ENCODE results near the gene ACSM5. TPM values are rescaled to one million over a fixed set of nuclear protein-coding genes. Genes with fewer than 3 reads are reported as not detected.

Gene ACSM5
- total RNA-seq, 1 donor, result not detected

DNA sequence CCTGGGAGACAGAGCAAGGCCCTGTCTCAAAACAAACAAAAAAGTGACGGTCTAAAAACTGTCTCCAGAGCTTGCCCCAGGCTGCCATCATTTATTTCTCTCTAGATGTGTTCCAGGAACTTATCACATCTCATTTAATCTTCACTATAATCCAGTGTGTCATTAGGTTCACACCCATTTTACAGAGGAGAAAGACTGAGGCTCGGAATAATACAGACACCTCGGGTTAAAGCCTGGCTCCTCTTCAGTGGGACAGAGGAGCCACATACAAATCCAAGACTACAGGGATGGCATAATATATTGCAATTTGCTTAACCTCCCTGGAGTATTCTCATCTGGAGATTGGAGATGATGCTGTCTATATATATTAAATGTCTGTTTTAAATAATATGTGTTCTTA lies 10.7 kb upstream of the ACSM5 start:
- TF ChIP-seq, protein P1, sequence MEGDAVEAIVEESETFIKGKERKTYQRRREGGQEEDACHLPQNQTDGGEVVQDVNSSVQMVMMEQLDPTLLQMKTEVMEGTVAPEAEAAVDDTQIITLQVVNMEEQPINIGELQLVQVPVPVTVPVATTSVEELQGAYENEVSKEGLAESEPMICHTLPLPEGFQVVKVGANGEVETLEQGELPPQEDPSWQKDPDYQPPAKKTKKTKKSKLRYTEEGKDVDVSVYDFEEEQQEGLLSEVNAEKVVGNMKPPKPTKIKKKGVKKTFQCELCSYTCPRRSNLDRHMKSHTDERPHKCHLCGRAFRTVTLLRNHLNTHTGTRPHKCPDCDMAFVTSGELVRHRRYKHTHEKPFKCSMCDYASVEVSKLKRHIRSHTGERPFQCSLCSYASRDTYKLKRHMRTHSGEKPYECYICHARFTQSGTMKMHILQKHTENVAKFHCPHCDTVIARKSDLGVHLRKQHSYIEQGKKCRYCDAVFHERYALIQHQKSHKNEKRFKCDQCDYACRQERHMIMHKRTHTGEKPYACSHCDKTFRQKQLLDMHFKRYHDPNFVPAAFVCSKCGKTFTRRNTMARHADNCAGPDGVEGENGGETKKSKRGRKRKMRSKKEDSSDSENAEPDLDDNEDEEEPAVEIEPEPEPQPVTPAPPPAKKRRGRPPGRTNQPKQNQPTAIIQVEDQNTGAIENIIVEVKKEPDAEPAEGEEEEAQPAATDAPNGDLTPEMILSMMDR (IDR thresholded peaks at IDR 0.05; ENCODE audit: insufficient read depth, low read depth, low read length), result no peak
- no peak for DNase-seq (ENCODE audit: low read depth)
- no peak overlapping the region for H3K4me3 ChIP-seq (ENCODE audit: low read depth, low read length)

DNA sequence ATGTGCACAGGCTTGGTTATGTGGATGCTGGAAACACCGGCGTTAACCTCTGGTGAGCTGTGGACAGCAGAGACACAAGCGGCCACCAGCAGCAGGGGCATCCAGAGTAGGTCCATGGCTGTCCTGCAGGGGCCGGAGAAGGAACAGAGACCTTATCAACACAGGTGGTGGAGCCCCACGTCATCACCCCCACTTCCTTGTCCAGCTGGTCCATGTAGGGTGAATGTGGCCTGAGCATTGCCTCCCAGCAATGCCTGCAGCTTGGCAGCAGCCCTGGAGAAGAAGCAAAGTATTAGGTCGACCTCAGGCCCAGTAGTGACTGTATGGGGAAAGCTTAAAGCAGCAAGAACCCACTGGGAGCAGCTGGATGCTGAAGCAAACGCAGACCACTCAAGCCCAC lies 10.1 kb upstream of the ACSM5 start:
- no peak overlapping the region for H3K4me3 ChIP-seq (ENCODE audit: low read depth, low read length)
- DNase-seq (ENCODE audit: low read depth), result no peak
- TF ChIP-seq, protein P1 (IDR thresholded peaks at IDR 0.05; ENCODE audit: insufficient read depth, low read depth, low read length), result no peak

DNA sequence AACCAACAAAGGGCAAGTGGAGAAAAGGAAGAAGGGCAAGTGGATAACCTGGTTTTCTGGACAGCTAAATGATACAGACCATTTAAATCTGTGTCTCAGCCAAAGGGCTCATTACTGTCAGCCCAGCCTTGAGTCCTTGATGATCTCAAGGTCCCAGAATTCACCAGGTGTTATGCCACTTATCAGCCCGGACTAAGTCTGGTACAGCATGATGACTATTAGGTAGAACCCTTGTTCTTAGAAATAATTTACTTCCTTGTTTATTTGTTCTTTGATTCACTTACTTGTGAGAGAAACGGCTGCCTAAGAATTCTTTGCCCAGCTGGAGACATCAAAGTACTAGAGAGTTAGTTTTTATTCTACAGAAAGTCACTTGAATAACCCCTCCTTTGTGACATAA lies 8.3 kb upstream of the ACSM5 start:
- TF ChIP-seq, protein P1 (IDR thresholded peaks at IDR 0.05; ENCODE audit: insufficient read depth, low read depth, low read length), result no peak
- no peak for DNase-seq (ENCODE audit: low read depth)
- no peak overlapping the region for H3K4me3 ChIP-seq (ENCODE audit: low read depth, low read length)

DNA sequence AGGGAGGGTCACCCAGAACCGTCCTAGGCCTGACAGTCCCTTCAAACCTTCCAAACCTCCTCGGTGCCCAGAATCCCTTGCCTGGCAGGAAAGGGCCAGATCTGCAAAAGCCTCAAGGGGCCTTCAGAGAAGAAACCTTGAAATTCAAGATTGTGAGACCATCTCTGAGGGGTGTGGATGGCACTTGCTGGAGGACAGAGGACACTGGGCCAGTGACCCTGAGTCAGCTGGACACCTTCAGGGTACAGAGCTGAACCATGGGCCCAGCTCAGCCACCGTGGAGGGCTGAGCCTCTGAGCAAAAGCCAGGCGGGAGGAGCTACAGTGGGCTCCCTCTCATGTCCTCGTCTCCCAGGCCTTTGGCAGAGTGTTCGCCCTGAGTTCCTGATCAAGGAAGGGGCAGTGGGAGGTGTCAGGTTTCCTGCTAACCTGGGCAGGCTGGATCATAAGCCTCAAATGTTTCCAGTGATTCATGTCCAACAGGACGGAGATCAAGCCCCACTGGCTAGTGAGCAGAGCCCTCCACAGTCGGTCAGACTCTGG lies 7.8 kb upstream of the ACSM5 start:
- TF ChIP-seq, protein P1 (IDR thresholded peaks at IDR 0.05; ENCODE audit: insufficient read depth, low read depth, low read length), result no peak
- H3K4me3 ChIP-seq (ENCODE audit: low read depth, low read length), result no peak overlapping the region
- DNase-seq (ENCODE audit: low read depth), result no peak

DNA sequence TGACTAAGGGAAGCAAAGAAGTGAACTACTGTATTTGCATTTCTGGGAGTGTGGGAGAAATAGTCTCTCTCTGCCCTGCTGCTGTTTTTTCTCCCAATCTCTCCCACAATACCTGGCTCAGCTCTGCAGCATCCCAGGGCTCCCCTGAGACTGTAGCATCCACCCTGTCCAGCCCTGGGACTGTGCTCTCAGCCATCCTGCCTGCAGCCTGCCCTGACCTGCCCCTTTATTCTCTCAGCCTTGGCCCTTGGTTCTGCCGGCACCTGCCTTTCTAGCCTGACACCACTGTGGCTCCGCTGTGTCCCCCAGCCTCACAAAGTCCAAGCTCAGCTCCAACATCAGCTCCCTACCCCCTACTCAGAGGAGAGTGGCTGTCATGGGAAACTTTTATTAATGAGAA lies 6.7 kb upstream of the ACSM5 start:
- DNase-seq (ENCODE audit: low read depth), result no peak
- TF ChIP-seq, protein P1 (IDR thresholded peaks at IDR 0.05; ENCODE audit: insufficient read depth, low read depth, low read length), result no peak

DNA sequence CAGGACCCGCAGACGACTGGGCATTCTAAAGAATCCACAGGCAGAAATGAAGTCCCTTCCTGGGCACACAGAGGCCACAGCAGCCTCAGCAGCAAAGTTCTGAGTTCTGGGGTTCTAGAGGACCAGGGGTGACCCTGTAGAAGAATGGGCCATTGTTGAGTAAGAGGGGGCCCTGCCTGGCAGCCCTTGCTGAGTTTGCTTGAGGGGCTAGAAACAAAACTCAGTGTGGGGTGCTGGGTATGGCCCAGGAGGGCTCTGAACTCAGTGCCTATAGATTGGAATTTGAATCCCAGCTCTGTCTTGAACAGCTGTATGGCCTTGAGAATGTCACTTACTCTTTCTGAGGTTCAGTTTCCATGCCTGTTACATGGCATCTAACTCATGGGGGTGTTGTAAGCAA lies 4.7 kb upstream of the ACSM5 start, which contains the start of gene PDILT:
Gene PDILT, minus strand, starts transcription at position 101 of the 400 bp plus-strand sequence. CDS start 5,437 bp downstream, outside the sequence.
- TF ChIP-seq, protein P1 (IDR thresholded peaks at IDR 0.05; ENCODE audit: insufficient read depth, low read depth, low read length), result no peak

More for the DNA sequence above, 6.7 kb upstream of the ACSM5 start:
- H3K4me3 ChIP-seq (ENCODE audit: low read depth, low read length), result no peak overlapping the region

More for the DNA sequence above, 4.7 kb upstream of the ACSM5 start, which contains the start of gene PDILT:
- H3K4me3 ChIP-seq (ENCODE audit: low read depth, low read length), result no peak within 1 kb of the TSS
- no peak for DNase-seq (ENCODE audit: low read depth)
